ENCODE measurements around the gene TNIK.

- TF ChIP-seq REST (IDR thresholded peaks at IDR 0.05; ENCODE audit: insufficient read depth in 1 of 2, low read depth in 2 of 2, low read length in 2 of 2) (no peak), SIN3A (IDR thresholded peaks at IDR 0.05; ENCODE audit: borderline replicate concordance, insufficient read depth, low read length) (no peak), POLR2AphosphoS5 (IDR thresholded peaks at IDR 0.05; ENCODE audit: low read depth, low read length) (no peak)
Observed at GRCh38 chr3:171487382-171487781, 27.2 kb upstream of the TNIK start.

Data from PFSK-1 (cell line).